Natural killer cell treated with Interleukin-12 subunit alpha and Interleukin-12 subunit beta and Interleukin-15 and Interleukin-18, amount 100 ng/mL, for 72 hours (primary cell): Measurements from ENCODE around the gene CD82. TPM values are rescaled to one million over a fixed set of nuclear protein-coding genes. Genes with fewer than 3 reads are reported as not detected.

Experiments used
- ATAC-seq, 2 donors: fragments of 150-1000 bp; cut with Tn5 transposase in 1 of 2; sonication (Bioruptor Pico), chemical (Tn5 transposase) in 1 of 2; 2 replicates each; pipeline ENCODE4 v1.10.0; 2021
- DNase-seq: peaks from one replicate; pipeline ENCODE4 v3.0.0; 2022; ENCODE audit warnings: low spot score
- H3K27ac Mint-ChIP-seq, 2 donors: 1 replicate in 1 of 2; 2 replicates in 1 of 2; pipeline ENCODE4 v1.8.0; 2022; ENCODE audit warnings: mixed read lengths in 2 of 2, mild to moderate bottlenecking in 1 of 2, moderate library complexity in 1 of 2
- H3K27me3 Mint-ChIP-seq, 2 donors: 1 replicate in 1 of 2; 2 replicates in 1 of 2; pipeline ENCODE4 v1.8.0; 2022; ENCODE audit warnings: mixed read lengths in 2 of 2
- H3K36me3 Mint-ChIP-seq: one replicate; pipeline ENCODE4 v1.8.0; 2022; ENCODE audit warnings: mixed read lengths
- H3K4me1 Mint-ChIP-seq, 2 donors: 1 replicate in 1 of 2; 2 replicates in 1 of 2; pipeline ENCODE4 v1.8.0; 2022; ENCODE audit warnings: low read depth in 2 of 2, mixed read lengths in 2 of 2, mild to moderate bottlenecking in 1 of 2
- H3K4me3 Mint-ChIP-seq: one replicate; pipeline ENCODE4 v1.8.0; 2022; ENCODE audit warnings: mixed read lengths
- H3K9me3 Mint-ChIP-seq: 2 replicates; pipeline ENCODE4 v1.8.0; 2022; ENCODE audit warnings: mixed read lengths
- total RNA-seq, 2 donors: library from RNA; stranded (reverse); gene quantifications; one replicate each; pipeline ENCODE4 v1.2.3, GENCODE V29; 2022

Gene CD82
- total RNA-seq, 2 donors from 2014 or later, result 39.3 to 158 TPM

DNA sequence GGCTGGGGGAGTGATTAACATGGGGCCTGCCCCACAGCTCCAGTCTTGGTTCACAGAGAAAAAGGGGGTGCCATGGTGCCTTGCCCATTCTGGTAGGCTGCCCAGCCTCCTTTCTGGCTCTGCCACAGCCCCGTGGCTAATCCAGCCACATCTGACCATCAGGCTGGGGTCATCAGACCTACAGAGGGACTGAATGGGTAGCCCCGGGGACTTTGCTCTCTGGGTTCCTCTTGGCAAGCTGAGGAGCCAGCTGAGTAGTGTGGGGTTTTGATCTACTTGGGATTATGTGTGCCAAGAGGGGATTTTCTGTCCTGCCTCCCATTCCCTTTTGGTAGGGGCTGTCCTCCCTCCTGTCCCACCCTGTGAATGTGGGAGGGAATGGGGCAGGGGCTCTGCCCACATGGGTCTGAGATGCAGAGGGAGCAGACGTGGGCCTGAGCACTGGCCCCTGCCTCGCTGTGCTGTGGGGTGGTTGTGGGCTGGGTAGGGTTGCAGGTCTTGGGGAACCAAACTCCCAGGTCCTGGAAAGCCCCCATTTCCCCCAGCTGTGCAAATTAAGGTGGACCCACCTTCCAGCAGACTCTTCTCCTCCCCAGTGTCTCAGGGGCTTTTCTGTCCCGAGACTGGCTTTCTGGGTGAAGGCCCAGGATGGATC, 32.0 kb downstream of the CD82 start:
- ATAC-seq (no peak), DNase-seq (no peak)
- Mint-ChIP-seq H3K4me1 (peaks cover 0 to 21% of the 10 kb centered on the region in 2 donors), H3K27ac (peak overlapping the region in 1 of 2 donors; percentile 48), H3K27me3 (no peaks in the 10 kb centered on the region), H3K36me3 (no peaks in the 10 kb centered on the region), H3K9me3 (no peaks in the 10 kb centered on the region), H3K4me3 (no peak overlapping the region)

DNA sequence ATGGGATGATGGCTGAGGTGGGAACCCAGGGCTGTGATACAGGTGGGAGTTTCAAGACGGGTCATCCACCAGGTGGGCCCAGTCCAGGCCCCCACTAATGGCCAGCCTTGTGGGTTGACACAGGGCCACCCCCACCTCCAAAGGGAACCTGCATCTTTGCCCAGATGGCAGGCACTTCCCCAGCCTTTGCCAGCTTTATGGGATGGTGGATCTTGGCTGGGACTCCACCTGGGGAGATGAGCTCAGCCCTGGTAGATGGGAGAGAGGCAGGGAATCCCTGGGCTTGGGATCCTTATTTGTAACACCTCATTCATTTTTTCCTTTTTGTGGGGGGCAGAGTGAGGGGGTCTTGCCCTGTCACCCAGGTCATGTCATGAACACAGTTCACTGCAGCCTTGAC, 33.4 kb downstream of the CD82 start:
- no peak overlapping the region for H3K27ac Mint-ChIP-seq
- H3K27me3 Mint-ChIP-seq, result no peaks in the 10 kb centered on the region
- no peaks in the 10 kb centered on the region for H3K9me3 Mint-ChIP-seq
- ATAC-seq, result no peak
- no peaks in the 10 kb centered on the region for H3K36me3 Mint-ChIP-seq
- peaks cover 0 to 21% of the 10 kb centered on the region in 2 donors for H3K4me1 Mint-ChIP-seq
- DNase-seq, result no peak
- H3K4me3 Mint-ChIP-seq, result no peak overlapping the region

DNA sequence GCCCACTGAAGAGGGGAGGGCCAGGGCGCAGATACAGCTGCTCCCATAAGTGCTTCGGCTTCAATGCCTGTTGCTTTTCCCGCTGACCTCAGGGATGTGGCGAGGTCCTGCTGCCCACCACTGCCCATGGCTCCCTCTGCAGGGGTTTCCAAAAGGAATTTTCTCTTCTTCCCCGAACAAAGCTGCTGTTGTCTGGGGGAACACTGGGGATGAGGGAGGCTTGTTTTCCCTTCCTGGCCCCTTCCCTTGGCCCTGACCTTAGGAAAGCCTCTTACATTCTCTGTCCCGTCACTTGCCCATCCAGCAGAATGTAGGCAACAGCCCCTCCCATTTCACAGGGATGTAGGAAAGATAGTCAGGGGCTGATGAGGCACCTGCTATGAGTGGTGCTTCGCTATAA, 34.8 kb downstream of the CD82 start:
- Mint-ChIP-seq H3K27ac (peak overlapping the region in 1 of 2 donors; percentile 29), H3K36me3 (no peaks in the 10 kb centered on the region), H3K4me1 (peaks cover 0 to 17% of the 10 kb centered on the region in 2 donors), H3K27me3 (no peaks in the 10 kb centered on the region), H3K9me3 (no peaks in the 10 kb centered on the region), H3K4me3 (no peak overlapping the region)
- no peak for ATAC-seq
- no peak for DNase-seq

DNA sequence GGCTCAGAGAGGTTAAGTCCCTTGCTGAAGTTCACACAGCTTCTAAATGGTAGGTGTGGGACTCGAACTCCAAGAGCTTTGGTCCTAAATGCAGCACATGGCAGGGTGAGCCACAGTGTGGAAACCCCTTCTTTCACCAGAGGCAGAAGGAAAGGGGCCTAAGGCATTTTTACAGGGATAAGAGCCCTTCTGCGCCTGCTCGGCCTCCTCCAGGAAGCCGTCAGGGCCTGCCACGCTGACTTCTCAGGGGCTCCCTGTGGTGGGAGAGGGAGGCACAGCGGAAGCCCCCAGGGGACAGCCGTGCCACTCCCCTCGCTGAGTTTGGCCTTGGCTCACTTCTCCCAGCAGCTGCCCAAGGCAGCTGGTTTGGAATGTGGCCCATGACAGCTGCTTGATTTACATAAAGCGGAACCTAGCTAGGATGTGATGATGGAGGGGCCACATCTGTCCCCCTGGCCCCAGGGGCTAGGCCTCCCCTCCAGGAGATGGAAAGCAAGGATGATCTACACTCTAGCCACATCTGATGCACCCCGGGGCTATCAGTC, 35.4 kb downstream of the CD82 start:
- Mint-ChIP-seq H3K9me3 (no peaks in the 10 kb centered on the region), H3K4me1 (peaks cover 0 to 17% of the 10 kb centered on the region in 2 donors), H3K27ac (peak overlapping the region in 1 of 2 donors; percentile 29), H3K4me3 (no peak overlapping the region), H3K36me3 (no peaks in the 10 kb centered on the region), H3K27me3 (no peaks in the 10 kb centered on the region)
- ATAC-seq (peak in 1 of 2 donors; percentile 34), DNase-seq (no peak)

DNA sequence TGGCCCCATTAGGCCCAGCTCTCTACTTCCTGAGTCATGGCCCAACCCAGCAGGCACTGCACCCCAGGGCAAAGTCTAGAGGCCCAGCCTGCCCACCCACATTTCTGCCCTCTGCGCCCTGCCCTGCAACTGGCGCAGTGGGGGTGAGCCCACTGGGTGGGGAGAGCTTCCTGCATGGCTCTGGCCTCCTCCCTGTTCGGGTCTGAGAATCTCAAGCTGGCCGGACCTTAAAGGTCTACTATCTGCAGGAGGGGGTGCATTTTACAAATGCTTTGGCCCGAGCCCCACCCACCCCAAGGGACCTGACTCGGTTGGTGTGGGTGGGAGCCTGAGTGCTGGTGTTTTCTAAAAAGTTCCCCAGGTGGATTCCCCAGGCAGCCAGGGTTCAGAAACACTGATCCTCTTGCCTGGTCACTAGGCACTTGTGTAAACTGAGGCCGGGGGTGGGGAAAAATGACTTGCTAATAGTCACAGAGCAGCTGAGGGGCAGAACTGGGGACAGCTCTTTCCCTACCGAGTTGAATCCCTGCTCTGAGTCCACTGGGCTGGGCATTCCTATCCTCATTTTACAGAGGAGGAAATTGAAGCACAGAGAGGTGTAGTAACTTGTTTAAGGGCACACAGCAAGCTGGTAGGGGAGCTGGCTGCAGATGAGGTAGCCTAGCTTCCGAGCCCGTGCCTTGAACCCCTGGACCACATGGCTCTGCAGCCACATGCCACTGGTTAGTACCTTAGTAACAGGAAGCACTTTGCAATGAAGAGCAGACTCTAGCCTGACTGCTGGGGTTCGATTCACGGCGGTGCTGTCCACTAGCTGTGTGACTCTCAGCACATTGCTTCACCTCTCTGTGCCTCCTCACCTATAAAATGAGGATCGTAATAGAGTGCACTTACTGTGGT, 36.3 kb downstream of the CD82 start:
- Mint-ChIP-seq H3K9me3 (no peaks in the 10 kb centered on the region), H3K4me1 (peaks cover 0 to 13% of the 10 kb centered on the region in 2 donors), H3K4me3 (no peak overlapping the region), H3K27me3 (no peaks in the 10 kb centered on the region), H3K27ac (peak overlapping the region in 1 of 2 donors; percentile 27), H3K36me3 (no peaks in the 10 kb centered on the region)
- ATAC-seq (peak in 1 of 2 donors; percentile 70), DNase-seq (no peak)

DNA sequence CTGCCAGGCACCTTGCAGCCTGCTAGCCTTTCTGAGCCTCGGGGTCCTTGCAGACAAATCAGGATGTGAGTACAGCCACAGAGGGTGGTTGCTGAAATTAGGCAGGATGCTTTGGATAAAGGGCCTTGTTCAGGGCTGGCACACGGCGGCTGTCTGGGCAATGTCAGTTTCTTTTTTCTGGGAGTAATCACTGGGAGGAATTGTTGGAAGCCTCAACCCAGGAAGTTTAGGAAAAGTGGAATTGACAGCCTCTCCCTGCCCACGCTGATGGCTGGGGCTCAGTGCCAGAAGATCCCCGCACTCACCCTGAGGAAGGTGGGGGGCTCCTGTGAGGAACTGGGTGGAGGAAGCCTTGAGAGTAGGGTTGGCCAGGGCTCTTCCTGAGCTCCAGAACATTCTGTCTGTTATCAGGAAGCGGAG, 37.4 kb downstream of the CD82 start:
- DNase-seq (no peak), ATAC-seq (no peak)
- no peaks in the 10 kb centered on the region for H3K9me3 Mint-ChIP-seq
- no peaks in the 10 kb centered on the region for H3K27me3 Mint-ChIP-seq
- no peak overlapping the region for H3K27ac Mint-ChIP-seq
- peaks cover 0 to 11% of the 10 kb centered on the region in 2 donors for H3K4me1 Mint-ChIP-seq
- H3K4me3 Mint-ChIP-seq, result no peak overlapping the region
- no peaks in the 10 kb centered on the region for H3K36me3 Mint-ChIP-seq

DNA sequence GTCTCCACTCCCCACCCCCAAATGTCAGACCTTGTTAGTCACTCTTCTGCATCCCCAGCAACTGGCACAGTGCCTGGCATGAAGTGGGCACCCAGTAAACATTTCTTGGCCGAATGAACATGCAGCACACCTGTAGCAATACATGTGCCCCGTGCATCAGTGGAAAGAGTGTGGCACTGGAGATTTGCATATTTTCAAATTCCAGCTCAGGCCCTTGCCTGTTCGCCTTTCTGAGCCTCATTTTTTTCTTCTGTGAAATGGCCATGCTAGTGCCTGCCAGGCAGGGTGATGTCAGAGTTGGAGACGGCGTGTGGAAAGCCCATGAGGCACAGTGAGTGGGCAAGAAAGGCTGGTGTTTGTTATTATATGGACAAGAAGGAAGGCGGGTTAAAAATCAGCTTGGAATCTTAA, 38.7 kb downstream of the CD82 start:
- H3K27me3 Mint-ChIP-seq, result no peaks in the 10 kb centered on the region
- no peaks in the 10 kb centered on the region for H3K9me3 Mint-ChIP-seq
- H3K4me1 Mint-ChIP-seq, result peaks cover 8 to 22% of the 10 kb centered on the region in 2 donors
- ATAC-seq (no peak), DNase-seq (no peak)
- H3K36me3 Mint-ChIP-seq, result no peaks in the 10 kb centered on the region
- H3K27ac Mint-ChIP-seq, result peak overlapping the region in 1 of 2 donors; percentile 9
- H3K4me3 Mint-ChIP-seq, result no peak overlapping the region

DNA sequence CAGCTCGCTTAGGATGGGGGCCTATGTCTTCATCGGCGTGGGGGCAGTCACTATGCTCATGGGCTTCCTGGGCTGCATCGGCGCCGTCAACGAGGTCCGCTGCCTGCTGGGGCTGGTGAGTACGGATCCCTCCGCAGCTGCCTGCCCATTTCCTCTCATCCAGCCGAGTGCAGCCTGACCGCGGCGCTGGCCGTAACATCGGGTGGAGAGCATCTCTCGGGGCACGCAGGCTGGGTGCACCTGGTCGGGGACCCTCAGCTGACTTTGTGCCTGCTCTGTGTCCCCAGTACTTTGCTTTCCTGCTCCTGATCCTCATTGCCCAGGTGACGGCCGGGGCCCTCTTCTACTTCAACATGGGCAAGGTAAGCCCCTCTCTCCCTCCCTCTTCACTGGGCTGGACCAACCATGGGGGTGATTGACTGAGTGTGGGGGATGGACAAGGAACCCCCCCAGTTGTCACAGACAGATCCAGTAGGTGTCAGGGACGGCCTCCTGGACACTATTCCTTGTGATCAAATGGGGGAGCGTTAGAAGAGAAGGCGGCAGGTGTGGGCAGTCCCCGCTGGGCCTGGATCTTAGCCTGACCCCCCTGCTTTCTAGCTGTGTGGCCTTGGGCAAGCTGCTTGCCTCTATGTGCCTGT, 39.7 kb downstream of the CD82 start:
- H3K27ac Mint-ChIP-seq, result no peak overlapping the region
- H3K4me1 Mint-ChIP-seq, result peaks cover 17 to 31% of the 10 kb centered on the region in 2 donors
- H3K27me3 Mint-ChIP-seq, result no peaks in the 10 kb centered on the region
- DNase-seq, result no peak
- H3K4me3 Mint-ChIP-seq, result no peak overlapping the region
- no peak for ATAC-seq
- no peaks in the 10 kb centered on the region for H3K9me3 Mint-ChIP-seq
- no peaks in the 10 kb centered on the region for H3K36me3 Mint-ChIP-seq

DNA sequence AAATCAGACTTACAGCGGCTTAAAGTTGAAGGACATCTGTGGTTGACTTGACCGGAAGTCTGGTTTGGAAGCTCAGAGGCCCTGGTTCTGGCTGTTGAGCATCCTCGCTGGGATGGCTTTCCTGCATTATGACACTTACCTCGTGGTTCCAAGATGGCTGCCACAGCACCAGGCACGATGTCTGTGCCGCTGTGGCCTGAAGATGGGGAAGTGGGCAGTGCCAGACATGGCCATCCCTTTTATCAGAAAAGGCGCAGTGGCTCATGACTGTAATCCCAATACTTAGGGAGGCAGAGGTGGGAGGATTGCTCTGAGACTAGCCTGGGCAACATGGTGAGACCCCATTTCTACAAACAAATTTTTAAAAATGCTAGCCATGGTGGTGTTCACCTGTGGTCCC, 40.5 kb downstream of the CD82 start:
- Mint-ChIP-seq H3K4me1 (peaks cover 17 to 31% of the 10 kb centered on the region in 2 donors), H3K27ac (no peak overlapping the region), H3K9me3 (no peaks in the 10 kb centered on the region), H3K27me3 (no peaks in the 10 kb centered on the region), H3K36me3 (no peaks in the 10 kb centered on the region), H3K4me3 (no peak overlapping the region)
- ATAC-seq, result no peak
- DNase-seq, result no peak

DNA sequence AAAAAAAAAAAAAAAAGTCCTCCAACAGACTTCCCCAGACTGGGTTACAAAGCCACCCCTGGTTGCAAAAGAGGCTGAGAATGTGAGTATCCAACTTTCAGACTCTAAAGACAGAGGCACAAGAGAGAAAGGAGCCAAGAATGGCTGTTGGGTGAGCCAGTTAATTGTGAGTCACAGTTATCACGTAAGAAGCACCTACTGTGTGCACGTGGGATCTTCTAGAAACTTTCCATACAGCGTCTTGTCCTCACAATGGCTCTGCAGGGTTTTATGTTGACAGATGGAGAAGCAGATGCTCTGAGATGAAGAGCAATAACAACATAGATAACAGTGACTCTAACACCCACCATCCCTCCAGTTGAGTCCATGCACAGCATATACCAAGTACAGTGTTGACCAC, 41.0 kb downstream of the CD82 start:
- no peak overlapping the region for H3K27ac Mint-ChIP-seq
- no peaks in the 10 kb centered on the region for H3K27me3 Mint-ChIP-seq
- H3K36me3 Mint-ChIP-seq, result no peaks in the 10 kb centered on the region
- peaks cover 17 to 31% of the 10 kb centered on the region in 2 donors for H3K4me1 Mint-ChIP-seq
- no peak for ATAC-seq
- no peaks in the 10 kb centered on the region for H3K9me3 Mint-ChIP-seq
- no peak for DNase-seq
- H3K4me3 Mint-ChIP-seq, result no peak overlapping the region

DNA sequence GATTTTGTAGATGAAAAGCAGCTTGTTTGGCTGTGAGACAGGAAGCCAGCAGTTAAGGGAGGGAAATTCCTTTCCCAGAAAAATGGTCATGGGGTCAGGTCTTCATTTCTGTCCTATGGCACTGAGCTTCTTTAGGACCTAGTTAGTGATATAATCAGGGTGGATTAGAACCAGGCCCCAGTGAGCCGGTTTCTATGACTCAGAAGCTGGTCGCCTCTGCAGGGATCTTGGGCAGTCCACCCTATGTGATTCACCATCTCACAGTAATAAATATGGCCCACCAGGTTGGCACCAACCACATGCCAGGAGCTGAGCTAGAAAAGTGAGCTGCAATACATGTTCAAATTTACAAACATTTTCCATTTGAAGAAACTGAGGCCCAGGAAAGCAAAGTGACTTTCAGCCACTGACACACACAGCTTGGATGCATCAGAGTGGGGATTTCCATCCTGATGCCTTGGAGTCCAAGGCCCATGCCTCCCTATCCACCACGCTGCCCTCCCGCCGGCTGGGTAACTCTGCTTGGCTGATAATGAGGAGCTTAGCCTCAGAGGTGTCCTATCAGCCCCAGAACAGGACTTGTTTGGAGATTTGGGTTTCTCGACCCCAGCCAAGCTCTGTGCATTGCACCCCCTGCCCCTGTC, 42.0 kb downstream of the CD82 start:
- H3K9me3 Mint-ChIP-seq, result no peaks in the 10 kb centered on the region
- H3K36me3 Mint-ChIP-seq, result no peaks in the 10 kb centered on the region
- ATAC-seq (no peak), DNase-seq (no peak)
- H3K4me1 Mint-ChIP-seq, result peaks cover 21 to 32% of the 10 kb centered on the region in 2 donors
- H3K4me3 Mint-ChIP-seq, result no peak overlapping the region
- no peak overlapping the region for H3K27ac Mint-ChIP-seq
- no peaks in the 10 kb centered on the region for H3K27me3 Mint-ChIP-seq

DNA sequence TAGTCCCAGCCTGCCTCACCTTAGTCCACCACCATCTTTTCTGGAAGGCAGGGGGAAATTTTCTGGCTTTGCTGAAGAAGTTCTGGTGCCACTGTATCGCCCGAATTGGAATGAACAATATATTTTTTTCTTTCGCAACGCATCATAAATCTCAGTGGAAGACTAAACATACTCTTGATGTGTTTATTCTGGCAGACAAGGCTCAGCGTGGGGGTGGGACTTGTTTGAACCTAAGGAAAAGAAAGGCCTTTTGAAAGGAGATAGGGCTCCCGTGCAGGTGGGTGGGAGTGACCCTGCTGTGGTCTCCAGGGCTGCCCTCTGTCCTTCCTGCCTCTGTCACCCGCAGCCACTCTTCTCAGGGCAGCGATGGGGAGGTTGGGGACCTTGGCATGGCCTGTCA, 42.5 kb downstream of the CD82 start:
- H3K9me3 Mint-ChIP-seq, result no peaks in the 10 kb centered on the region
- H3K27ac Mint-ChIP-seq, result peak overlapping the region; percentile 47 to 78
- H3K4me1 Mint-ChIP-seq, result peaks cover 21 to 32% of the 10 kb centered on the region in 2 donors
- DNase-seq (no peak), ATAC-seq (no peak)
- no peaks in the 10 kb centered on the region for H3K27me3 Mint-ChIP-seq
- no peaks in the 10 kb centered on the region for H3K36me3 Mint-ChIP-seq
- no peak overlapping the region for H3K4me3 Mint-ChIP-seq

DNA sequence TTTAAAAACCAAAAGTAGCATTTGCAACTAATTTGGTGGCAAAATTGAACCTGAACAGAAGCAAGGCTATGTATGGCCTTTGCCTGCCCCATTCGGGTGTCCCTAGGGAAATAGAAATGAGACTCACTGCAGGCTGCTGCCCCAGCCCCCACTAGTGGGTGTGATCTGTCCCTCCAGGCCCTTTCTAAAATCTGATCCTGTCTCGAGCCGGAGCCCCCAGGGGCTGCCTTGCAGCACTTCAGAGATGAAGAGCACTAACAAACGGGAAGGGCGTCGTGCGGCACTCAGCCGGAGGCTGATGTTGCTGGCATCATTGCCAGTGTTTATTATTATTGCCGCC, 43.2 kb downstream of the CD82 start:
- no peaks in the 10 kb centered on the region for H3K27me3 Mint-ChIP-seq
- no peaks in the 10 kb centered on the region for H3K9me3 Mint-ChIP-seq
- peak overlapping the region; percentile 47 to 78 for H3K27ac Mint-ChIP-seq
- peaks cover 21 to 32% of the 10 kb centered on the region in 2 donors for H3K4me1 Mint-ChIP-seq
- no peak for DNase-seq
- H3K4me3 Mint-ChIP-seq, result no peak overlapping the region
- H3K36me3 Mint-ChIP-seq, result no peaks in the 10 kb centered on the region
- ATAC-seq, result no peak
